ENCODE data around the gene VIPAS39.
"Not testable (repeated sequence)": the region's sequence is repeated elsewhere in the genome, so short reads cannot be mapped to it uniquely, and the experiment has no call there.

The VIPAS39 gene

DNA sequence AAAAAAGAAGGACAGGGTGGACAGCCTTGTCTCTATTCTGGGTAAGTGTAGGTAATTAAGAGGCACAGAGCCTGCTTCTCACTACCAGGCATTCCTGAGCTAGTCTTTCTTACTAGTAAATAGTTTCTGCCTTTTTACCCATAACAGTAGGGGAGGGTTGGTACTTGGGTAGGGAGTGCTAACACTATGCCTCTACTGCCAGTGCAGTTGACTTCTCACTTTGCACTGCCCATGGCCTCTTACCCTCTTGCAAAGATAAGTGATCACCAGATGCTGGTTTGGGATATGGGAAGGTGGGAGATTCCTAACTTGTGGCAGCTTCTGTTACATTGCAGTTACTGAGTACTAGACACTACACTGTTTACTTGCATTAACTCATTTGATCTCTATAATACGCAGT is 12.1 kb upstream of the VIPAS39 start:
- no peak for DNase-seq

DNA sequence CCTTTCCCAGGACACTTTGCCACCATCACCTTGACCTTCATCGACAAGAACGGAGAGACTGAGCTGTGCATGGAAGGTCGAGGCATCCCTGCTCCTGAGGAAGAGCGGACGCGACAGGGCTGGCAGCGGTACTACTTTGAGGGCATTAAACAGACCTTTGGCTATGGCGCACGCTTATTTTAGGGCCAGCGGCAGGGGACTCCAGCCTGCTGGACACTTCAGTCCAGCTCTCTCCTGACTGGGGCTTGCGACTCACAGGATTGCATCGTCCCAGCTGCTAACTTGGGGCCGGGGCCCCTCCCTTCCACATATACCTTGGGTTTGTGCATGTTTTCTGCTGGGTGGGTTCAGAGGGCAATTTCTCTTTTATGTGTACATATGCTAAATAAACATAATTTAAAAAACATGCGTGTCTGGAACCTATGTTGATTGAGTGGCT is 11.7 kb upstream of the VIPAS39 start:
- no peak for DNase-seq

DNA sequence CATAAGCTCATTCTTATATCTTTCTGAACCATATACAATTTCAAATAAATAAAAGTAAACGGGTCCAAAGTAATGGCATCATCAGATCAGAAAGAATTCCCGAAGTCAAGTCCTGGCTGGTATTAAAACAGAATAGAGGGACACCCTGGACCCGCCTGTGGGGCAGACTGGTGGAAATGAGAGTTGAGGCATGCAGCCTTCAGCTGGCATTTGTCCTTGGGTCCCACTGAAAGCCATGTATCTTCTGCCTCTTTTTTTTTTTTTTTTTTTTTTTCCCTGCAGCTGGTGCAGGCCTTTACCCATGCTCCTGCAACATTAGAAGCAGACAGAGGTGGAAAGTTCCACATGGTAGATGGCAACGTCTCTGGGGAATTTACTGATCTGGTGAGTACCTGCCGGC is 10.4 kb upstream of the VIPAS39 start:
- no peak for DNase-seq

DNA sequence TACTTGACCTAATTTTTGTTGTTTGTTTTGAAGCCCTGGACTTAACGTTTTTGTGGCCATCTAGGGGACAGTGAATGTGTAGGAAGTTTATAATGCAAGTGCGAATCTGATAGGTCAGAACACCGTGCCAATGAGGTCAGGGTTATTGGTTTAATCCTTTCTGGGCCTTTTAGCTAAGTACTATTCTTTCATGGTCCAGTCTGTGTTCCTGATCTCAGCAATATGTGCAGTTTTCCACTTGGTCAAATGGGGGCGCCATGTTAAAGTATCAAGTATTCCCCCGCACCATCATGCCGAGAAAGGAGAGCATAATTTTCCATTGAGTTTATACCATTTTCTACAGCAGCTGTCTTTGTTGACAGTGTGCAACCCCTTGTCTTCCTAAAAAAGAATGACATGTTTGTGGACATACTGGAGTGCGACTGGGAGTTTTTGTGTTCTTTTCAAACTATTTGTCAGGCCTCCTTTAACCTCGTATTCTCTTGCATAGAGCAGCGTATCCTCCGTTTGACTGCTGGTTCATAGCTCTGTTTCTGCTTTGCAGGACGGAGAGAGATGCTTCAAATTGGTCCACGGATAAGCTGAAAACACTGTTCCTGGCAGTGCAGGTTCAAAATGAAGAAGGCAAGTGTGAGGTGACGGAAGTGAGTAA is 1.8 kb upstream of the VIPAS39 start:
- DNase-seq, result peak; percentile 55

DNA sequence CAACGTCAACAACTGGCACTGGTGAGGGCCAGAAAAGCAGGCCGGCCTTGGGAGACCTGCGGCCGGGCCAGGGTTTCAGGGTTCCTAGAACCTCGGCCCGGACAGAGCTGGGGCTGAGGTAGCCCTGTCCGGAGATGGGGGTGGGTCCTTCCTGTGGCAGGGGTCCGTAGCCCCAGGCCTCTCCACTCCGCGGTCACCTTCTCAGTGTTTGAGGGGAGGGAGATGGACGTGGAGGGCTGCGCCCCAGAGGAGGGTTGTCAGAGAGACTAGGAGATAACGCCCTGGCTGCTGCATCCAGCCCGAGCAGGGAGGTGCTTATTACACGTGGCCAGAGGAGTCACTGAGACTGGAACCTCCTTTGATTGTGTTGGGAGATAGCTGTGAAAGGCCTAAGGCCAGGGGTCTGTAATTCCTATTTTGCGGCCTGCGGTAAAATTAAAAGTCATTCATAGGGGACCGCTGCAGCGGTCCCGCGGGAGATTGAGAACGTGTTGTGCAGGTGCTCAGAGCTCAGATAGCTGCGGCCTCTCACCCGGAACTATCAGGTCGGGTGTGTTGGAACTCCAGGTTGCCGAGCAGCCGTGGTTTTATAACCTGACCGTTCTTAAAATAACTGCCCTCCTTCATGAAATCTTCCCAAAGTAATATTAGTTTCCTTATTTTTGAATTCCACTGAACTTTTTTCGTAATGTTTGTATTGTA is 999 bp upstream of the VIPAS39 start:
- DNase-seq, result no peak

DNA sequence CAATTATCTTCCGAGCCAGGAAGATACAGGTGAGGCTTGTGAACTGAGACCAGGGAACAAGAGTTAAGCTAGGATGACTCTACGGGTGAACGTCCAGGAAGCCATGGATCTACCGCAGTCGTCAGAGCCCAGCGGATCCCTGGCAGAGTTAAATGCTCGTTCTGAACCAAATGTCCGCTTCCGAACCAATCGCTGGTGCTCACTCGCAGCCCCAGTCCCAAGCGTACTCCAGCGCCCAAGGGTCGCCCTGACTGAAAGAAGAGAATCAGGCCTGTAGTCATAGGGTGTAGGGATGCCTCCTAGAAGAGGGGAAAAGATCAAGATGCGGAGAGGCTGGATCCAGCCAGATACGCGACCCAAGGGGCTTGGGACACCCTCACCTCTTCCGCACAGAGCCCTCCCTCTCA is 283 bp downstream of the VIPAS39 start:
- DNase-seq, result no peak

DNA sequence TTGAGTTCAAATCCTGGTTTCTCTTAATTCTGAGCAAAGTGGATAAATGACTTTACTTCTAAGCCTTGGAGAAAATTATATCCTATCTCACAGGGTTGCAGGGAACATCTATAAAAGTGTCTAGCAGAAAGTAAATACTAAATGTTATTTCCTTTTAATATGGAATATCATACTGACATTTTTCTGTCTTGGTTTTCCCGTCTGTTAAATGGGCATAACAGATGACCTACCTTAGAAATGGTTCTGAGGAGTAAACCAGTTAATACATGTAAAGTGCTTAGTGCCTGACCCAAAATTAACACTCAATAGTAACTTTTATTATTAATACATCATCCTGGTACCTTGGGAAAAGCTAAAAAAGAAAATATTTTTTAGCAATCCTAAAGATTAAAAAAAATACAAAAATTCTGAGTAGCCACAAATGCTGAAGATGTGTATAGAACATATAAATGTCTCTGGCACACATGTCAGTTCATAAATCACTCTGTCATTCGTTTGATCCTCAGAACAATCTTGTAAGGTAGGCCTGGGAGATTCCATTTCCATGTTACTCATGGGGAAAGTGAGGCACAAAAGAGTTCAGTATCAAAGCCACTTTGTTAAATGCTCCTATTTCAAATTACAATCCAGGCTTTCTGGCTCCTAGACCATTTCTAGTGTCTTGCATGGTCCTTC is 1.3 kb downstream of the VIPAS39 start:
- no peak for DNase-seq

DNA sequence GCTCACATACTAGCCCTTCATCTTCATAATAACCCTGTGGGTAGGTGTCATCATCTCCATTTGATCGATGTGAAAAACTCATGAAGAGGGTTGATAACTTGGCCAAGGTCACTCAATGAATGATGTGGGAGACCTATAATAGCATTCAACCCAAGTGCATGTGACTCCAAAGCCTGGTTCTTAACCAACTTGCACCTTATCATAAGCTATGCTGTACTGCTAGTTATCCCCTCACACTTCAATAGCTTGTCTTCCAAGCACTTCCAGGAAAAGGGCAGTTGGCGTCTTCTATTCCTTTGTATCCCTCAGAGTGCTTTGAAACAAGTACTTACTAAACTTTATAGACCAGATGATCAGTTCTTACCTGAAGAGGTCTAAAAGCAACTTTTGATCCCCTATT is 15.2 kb downstream of the VIPAS39 start:
- no peak for DNase-seq

DNA sequence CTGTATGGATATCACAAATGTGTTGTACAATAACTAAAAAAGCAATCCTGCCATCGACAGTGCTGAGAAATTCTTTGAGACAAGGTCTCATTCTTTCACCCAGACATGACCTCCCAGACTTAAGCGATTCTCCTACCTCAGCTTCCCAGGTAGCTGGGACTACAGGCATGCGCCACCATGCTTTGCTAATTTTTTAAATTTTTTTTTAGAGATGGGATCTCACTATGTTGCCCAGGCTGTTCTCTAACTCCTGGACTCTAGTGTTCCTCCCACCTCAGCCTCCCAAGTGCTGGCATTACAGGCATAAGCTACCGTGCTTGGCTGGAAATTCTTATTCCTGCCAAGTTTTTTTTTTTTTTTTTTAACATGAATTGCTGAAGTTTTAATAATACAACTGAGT is 17.5 kb downstream of the VIPAS39 start:
- DNase-seq, result no peak

DNA sequence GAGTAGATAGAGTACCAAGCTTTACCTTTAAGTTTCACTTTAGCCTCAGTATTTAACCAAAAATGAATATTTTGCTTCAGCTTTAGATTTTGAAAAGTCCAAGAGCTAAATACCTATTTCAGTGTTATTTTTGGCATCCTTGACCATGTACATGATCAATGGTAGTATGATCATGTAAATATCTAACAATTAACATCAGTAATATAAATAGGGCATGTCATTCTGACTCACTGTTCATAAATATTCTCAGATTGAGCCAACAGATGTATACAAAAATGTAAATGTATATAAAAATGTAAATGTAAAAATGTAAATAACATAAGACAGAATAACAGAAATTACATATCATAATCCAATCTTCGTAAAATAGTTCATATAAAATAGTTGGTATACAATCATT is 18.8 kb downstream of the VIPAS39 start:
- DNase-seq, result no peak

DNA sequence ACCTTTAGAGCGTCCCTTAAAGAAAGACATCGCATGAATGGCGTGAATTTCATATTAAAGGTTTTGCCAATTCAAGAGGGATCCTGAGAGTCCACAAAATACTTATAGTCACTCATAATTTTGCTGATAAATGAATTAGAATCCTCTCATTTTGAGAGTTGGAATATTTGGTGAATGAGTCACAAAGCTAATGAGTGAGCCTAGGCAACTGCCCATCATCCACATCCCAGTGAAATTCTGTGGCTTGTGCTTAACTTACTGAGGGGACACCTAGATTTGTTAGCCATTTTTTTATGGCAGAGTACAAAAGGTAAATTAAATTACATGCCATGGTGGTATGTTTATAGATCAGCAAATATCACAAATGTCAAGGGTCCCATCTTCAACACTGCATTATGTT is 21.4 kb downstream of the VIPAS39 start:
- DNase-seq, result no peak

DNA sequence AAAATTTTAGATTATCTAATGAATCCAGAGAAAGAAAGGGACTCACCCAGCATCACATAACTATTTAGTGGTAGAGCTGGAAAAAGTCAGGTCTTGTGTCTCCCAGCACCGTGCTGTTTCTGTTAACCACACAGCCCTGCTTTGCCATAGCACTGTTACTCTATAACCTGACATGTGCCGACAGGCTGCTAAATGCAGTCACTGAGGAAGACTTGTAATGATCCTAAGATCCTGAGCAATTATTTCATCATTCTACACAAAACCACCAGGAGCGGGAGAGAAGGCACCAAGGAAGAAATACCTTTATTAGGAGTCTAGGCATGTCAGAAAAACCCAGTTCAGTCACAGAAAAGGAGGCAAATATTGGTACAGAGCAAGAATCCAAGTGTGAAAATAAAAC is 31.0 kb downstream of the VIPAS39 start:
- DNase-seq, result no peak

DNA sequence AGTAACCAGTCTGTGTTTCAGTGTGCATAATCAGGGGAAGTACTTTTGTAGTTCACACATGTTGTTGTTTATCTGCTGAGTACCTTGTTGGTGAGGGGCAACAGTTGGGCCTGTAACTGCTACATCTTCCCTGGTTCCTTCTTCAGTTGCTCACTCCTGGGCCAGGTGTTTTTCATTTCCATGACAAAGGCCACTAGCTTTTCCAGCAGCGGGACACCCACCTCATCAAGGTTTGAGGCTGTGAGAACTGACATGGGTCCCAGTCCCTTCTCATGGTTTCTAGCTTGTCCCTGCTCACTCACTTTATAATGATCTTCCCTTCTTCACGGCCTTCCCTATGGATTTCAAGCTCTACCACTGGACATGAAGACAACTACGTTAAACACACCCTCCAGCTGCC is 32.5 kb downstream of the VIPAS39 start:
- DNase-seq, result no peak

DNA sequence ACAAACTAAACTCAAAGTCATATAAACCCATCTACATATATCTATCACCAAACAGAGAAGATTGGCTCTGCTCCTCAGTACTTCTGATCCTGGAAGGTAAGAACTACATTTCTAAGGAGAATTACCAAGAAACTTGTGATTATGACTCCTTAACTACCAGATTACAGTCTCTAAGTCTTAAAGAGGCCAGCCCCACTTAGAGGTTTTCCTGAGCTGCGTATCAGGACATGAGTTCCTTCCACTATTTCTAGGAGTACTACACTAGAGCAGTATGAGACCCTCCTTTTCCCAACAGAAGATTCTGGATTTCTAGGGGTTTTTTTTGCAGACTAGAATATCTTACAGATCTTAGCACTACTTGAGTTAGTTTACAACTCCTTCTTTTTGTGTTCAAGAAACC is 34.0 kb downstream of the VIPAS39 start, which contains the start of gene NOXRED1:
NOXRED1 (minus strand) TSS at position 101 of the 400 bp plus-strand sequence. CDS start 634 bp downstream, outside the sequence.
- no peak for DNase-seq

DNA sequence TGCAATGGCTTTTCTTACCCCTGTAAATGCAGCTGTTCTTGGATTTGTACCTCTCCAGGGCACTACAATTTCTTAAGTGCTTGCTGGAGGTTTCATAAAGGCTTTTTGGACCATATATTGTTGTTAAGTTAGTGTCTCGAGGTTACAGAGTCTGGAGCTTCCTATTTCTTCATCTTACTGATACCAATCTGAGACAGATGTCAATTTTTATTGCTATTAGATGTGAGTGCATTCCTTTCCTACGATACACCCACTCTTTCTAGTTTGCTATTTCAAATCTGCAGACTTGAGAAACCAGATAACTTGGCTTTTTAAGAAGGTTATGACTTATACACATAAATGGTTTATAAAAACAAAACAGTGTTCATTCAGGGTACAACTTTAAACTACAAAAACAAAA is 36.2 kb downstream of the VIPAS39 start:
- DNase-seq, result no peak

DNA sequence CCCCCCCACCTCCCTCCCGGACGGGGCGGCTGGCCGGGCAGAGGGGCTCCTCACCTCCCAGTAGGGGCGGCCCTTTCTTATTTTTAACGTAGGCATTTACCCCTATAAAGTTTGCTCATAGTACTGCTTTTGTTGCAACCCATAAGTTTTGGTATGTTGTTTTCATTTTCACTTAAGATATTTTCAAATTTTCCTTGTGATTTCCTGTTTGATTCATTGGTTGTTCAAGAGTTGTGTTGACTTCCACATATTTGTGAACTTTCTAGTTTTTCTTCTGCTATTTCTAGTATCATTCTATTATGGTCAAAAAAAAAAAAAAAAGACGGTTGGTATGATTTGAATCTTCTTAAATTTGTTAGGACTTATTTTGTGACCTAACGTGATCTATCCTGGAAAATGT is 40.6 kb downstream of the VIPAS39 start:
- DNase-seq, result no peak

DNA sequence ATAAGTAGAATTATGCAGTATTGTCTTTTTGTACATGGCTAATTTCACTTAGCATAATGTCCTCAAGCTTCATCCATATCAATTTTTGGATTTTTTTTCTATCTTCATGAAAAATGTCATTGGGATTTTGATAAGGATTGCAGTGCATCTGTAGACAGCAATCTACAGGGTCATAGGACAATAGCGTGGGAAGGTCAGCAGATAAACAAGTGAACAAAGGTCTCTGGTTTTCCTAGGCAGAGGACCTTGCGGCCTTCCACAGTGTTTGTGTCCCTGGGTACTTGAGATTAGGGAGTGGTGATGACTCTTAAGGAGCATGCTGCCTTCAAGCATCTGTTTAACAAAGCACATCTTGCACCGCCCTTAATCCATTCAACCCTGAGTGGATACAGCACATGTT is 41.3 kb downstream of the VIPAS39 start:
- DNase-seq, result not testable (repeated sequence)

DNA sequence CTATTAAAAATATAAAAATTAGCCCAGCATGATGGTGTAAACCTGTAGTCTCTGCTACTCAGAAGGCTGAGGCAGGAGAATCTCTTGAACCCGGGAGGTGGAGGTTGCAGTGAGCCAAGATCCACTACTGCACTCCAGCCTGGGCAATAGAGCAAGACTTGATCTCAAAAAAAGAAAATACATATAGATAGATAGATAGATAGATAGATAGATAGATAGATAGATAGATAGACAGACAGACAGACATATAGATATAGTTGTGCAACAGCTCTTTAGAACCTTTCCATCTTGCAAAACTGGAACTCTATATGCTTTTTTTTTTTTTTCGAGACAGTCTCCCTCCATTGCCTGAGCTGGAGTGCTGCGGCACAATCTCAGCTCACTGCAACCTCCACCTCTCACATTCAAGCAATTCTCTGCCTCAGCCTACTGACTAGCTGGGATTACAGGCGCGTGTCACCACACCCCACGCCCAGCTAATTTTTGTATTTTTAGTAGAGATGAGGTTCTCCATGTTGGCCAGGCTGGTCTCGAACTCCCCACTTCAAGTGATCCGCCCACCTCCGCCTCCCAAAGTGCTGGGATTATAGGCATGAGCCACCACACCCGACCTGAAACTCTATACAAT is 41.9 kb downstream of the VIPAS39 start:
- DNase-seq, result not testable (repeated sequence)

DNA sequence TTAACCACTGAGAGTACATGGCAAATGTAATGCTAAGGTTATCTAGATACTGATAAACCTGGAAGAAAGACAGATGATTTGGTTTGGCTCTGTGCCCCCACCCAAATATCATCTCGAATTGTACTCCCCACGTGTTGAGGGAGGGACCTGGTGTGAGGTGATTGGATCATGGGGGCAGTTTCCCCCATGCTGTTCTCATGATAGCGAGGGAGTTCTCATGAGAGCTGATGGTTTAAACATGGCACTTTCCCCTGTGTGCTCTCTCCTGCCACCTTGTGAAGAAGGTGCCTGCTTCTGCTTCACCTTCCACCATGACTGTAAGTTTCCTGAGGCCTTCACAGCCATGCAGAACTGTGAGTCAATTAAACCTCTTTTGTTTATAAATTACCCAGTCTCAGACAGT is 48.3 kb downstream of the VIPAS39 start:
- DNase-seq, result peak; percentile 1

DNA sequence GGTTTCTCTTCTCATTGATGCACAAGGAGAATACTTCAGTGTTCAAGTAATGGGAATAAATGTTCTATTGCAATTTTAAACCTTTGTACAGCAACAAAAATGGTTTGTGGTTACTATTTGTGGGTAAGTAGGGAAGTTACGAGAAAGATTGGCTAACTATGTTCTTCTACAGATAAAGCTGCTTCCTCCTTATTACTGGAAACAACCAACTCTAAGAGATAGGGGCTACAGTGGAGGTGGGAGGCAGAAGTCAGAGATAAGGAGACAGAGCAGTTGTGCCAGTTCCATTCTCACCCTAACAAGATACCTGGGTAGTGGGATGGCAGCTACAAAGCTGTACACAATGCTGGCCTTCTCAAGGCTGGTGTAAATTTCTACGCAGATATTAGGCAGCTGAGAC is 50.2 kb downstream of the VIPAS39 start:
- DNase-seq, result no peak

DNA sequence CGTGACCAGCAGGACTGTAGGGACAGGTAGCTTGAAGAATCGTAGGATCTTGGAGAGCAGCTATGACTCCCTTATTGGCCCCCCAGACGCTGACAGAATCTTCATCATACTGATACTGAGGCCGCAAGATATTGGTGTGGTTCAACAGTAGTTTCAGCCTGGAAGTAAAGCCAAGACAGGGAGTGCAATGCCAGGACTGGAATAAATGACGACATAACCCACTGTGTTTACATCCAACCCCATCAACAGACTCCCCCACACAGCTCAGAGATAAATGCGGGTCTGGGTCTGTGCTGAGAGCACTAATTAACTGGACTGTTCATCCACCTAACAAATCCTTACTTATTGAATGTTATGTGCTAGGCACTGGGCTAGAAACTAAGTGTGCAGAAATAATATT is 50.7 kb downstream of the VIPAS39 start:
- no peak for DNase-seq

DNA sequence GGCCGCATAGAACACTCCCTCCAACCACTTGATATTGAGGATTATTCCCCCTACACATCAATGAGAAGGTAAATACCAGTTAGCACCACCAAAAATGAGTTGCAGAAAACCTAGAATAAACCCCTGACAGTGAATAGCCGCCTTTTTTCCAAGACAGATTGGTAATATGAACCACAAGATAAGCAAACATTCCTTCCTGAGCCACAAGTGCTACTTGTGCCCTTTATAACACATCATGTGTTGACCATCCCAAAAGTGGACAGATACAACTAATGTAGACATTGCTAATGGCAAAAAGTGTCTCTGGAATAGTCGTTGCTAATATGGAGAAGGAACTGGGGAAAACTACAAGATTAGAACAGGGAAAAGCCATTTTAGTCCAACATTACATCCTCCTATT is 51.3 kb downstream of the VIPAS39 start:
- no peak for DNase-seq

DNA sequence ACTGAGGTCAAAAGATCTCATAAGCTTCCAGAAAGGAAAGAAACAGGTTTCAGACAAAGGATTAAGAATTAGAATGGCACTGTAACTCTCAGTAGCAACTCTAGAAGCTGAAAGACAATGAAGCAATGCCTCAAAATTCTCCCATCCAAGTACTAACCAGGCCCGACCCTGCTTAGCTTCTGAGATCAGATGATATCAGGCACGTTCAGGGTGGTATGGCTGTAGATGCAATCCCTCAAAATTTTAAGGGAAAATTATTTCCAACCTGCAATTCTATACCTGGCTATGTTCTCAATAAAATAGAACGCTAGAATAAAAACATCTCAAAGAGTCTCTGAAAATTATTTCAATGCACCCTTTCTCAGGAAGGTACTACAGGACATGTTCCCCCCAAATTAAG is 53.6 kb downstream of the VIPAS39 start:
- DNase-seq, result no peak

DNA sequence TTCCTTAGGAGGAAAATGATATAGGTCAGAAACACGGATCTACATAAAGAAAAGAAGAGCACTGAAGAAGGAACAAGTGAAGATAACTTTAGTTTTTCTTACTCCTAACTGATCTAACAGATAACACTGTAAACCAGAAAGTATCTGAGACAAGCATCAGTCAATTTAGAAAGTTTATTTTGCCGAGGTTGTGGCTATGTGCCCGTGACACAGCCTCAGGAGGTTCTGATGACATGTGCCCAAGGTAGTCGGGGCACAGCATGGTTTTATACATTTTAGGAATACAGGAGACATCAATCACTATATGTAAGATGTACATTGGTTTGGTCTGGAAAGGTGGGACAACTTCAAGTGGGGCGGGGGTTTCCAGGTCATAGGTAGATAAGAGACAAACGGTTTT is 57.2 kb downstream of the VIPAS39 start:
- DNase-seq, result no peak
